GM19193 (cell line): ENCODE results near the gene STARD3.

Experiments
- POLR2A ChIP-seq: IDR thresholded peaks from 4 replicates; pipeline ENCODE4 v1.6.1; 2011; ENCODE audit not compliant: insufficient read depth, insufficient read length; ENCODE audit errors: extremely low read depth

Gene STARD3

GRCh38 chr17:39636927-39637736 lies at the start of gene STARD3:
STARD3 (plus strand) TSS chr17:39637144; CDS start chr17:39653532, 16,388 bp downstream.
- peak; percentile 76 for TF ChIP-seq POLR2A

DNA sequence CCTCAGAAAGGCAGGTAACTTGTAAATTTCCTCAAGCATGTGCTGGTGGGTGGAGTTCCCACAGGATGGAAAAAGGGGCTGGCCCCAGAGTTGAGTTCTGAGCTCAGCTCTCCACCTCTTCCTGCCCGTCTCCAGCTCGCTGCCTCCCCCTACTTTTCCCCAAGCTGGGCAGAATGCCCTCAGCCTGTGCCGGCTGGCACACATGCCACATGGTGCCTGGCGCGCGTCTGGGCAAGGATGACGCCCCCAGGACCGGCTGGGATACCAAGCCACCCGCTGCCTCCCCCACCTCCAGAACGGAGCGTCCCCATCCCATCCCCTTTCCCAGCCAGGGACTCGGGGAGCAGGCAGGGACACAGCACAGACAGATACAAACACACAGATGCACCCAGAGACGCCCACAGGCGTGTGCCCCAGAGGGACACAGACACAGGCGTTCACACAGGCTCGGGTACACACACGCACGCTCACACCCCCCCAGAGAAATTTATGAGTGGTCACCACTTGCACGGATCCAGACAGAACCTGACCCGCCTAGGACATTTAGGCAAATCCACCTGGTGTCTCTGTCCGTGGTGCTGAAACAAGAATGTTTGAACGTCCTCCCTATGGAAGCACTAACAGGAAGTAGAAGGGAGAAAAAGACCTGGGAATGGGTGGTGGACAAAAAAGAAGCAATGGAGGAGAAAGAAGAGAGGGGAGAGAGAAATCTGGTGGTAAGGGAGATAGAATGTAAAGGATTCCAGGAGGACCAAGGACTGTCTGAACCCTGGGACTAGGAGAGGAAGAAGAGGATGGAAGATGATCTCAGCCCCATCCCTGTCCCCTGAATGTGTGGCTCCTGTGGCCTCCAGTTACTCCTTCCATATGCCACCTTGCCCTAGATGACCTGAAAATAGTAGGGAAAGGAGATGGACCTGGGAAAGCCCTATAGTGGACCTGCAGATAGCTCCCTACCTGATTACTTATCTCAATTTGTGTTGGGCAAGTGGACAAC lies 44.7 kb upstream of the STARD3 start:
- no peak for TF ChIP-seq POLR2A

DNA sequence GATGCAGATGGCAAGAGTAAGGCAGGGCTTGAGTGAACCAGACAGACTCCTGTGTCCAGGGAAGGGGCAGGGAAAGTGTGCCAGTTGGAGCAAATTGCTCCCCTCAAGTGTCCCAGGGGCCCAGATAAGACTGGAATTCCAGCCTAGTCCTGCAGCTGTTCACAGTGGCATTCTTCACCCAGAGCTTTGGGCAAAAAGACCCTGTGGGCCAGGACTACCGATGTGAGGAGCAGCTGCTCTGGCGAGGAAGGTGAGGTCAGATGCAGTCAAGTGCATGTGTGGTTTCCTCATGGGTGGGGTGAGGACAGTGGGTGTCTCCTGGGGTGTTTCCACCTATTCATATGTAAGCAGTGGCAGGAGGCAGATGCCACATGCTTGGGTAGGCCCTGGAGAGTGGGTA lies 43.6 kb upstream of the STARD3 start:
- TF ChIP-seq POLR2A = no peak

- TF ChIP-seq POLR2A = no peak
These were observed 41.6 kb upstream of the STARD3 start for GRCh38 chr17:39595294-39595693.

DNA sequence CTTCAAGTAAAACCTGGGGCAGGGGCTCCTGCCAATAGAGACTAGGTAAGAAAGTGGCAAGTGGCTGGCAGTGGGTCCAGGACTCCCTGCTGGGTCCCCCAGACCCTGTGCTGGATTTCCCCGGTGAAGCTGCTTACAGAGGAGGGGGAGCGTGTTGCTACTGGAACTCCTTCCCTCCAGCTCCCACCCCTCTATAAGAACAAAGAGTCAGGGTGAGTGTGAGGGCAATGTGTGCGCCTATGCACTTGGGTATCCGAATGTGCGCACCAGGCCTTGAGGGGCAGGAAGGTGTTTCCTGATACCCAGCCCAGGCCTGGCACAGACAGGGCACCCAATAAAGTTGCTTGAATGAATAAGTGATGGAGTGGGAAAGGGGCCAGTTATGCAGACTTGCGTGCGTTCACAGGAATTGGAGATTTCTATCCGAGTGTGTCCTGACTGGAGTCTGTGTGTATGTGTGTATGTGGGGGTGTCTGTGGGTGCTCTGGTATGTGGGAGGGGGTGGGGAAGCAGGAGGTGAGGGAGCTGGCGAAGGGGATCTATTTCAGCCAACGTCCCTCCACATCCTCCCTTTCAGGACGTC lies 40.9 kb upstream of the STARD3 start:
- no peak for TF ChIP-seq POLR2A

DNA sequence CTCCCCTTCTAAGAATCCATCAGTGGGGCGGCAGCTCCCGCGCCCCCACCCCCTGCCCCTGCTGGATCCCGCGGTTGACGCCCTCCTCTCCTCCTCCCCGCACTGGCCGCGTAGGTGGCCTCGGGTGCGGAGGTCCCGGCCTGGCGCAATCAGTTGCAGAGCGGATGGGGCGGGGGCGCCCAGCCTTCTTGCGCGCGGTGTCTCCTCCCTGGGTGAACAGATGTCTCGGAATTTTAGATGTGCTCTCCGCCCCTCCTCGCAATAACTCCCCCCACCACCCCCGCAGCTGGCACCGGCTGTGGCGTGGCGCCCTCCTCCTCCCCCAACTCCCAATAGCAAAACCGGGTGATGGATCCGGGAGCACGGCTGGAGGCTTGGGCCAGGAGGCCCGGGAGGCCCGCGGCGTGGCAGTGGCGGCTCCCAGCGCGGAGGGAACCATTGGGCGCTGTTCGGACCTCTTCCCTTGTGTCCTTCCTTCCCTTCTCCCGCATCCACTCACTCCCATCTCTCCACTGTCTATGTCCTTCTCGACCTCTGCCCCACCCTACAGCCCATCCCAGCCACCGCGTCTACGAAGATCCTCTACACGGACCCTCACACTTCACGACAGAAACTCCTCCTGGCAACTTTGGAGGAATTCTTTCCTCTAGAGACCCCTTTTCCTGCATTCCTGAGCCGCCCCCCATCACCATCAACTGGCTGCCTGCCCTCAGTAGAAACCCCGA lies 40.2 kb upstream of the STARD3 start:
- TF ChIP-seq POLR2A = no peak

DNA sequence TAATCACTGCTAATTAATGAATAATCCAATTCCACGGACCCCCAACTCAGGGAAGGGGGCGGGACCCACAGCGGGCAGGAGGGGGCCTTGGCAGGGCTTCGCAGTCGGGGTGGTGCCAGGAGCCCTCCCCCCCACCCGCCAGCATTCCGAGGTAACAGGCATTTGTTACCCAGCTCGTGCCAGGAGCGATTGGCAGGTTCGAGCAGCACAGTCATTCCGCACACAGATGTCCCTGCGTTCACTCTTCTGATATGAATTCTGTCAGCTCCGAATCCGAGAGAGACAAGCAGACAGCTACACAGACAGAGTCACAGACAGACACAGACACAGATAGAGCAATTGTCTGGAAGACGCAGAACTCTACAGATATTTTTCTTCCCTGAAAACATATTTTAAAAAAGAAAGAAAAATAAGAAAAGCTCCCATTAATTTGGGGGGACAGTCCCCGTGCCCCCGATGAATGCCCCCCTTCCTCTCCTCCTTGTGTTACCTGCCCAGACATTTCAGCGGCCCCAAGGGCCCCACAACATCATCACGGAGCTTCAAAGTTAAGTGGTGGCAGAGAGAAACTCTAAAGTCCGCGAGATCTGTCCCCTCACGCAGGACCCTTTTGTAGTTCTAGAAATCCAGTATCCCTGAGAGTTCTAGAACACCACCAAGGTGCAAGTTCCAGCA lies 39.4 kb upstream of the STARD3 start:
- TF ChIP-seq POLR2A = no peak

DNA sequence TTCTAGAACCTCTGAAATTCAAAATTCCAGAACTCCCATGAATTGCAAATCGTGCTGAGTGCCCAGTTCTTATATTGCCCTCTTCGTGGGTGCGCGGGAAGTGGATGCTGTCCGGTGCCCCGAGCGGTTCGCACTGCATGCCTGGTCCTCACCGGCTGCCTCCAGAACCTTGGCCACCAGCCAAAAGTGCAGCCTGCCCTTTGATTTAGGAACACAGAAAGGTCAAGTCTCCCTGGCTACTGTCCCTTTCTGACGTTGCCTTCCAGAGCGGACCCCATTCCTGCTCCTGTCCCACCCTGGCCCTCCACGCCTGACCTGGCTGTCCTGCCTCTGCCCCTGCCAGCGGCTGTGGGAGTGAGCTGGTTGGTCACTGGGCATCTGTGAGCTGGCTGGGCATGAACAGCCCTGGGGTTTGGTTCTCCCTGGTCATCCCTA lies 38.9 kb upstream of the STARD3 start:
- no peak for TF ChIP-seq POLR2A

DNA sequence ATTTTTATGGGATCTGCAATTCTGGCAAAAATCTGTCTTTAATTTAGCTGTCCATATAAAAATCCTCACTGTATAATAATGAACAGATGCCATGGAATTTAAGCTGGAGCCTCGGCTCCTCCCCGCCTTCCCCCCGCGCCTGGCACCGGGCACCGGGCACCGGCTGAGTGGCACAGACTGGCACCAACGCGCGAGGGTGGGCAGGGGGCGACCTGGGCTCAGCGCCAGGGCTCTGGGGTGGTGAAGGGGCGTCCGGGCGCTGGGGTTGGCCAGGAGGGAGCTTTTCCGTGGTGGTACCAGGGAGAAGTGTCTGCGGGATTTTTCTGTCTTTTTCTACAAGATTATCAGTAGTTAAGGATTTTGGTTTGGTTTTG lies 38.3 kb upstream of the STARD3 start:
- TF ChIP-seq POLR2A = no peak

DNA sequence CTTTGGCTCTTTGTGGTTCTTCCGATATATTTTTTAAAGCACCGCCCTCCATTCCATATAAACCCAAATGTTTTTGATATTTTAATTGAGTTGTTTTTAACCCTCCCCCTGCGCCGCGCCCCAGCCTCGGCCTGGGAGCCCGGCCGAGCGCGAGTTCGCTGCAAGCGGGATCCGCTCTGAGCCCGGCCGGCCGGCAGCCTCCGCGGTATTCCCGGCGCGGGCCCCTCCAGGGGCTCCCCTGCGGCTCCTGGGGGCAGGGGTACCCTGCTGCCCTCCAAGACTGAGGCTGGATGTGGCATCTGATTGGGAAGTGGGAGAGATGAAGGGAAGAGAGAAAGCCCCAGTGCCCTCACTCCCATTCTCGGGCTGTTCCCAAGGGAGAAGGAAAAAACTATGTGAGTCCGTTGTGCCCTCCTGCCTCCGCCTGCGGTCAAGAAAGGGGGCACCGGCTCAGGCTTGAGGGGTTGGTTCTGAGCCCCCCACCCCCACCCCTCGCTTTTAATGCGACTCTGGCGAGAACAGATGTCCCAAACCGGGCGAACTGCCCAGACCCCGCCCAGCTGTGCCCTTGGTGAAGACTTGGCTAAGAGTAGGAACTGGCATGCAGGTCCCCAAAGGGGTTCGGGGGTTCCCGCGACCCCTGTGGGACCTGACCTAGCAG lies 37.8 kb upstream of the STARD3 start:
- TF ChIP-seq POLR2A = no peak

DNA sequence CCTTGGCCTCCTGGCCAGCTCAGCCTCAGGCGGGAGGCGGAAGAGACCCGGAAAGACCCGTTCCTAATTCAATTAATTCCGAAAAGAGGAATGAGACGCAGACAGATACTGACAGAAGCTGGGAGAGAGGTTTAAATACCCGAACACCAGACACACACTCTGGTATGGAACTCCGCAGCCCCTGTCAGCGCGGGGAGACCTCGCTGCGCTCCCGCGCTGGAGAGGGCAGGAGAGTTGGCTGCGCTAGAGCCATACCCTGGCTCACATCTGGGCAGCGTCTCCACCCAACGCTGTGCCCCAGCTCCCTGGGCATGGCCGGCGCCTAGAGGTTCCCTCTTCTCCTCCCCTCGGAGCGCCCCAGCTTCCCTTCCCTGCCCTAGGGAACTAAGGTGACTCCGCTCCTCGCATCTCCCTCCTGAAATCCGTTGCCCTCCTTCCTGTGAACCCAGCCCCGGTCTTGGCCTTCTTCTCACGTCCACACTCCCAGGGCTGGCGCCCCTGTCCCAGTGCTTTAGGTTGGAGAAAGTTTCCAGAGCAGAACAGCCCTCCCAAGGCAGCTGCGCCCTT lies 37.2 kb upstream of the STARD3 start:
- TF ChIP-seq POLR2A = no peak

DNA sequence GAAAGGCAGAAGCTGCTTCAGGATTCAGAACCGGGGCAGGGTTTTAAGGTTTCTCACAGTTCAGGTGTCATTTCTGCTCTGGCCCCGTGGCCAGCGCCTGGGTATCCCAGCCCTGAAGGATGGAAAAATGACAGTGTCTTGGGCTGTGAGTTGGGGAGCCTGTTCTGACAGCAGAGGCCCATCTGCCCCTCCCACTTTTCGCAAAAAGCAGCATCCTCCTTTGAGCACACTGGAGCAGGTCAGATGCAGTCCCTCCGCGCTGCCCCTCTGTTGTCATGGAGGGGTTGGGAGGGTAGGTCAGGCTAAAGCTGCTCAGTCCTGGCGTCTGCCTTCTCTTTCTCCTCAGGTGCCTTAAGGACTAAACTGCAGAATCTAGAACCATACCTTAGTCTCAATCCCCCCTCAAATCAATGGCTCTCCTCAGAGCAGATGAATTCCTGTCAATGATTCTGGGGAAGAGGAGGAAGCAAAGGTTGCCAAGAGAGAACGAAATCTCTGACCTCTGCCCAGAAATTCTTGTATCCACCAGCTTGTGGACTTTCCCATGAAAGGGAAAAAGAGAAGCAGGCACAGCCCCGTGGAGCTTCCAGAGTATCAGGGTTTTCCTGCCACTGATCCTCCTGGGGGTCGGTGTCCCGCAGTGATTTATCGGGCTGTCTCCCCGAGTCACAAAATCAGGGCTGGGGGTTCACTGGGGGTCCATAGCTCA lies 36.5 kb upstream of the STARD3 start:
- no peak for TF ChIP-seq POLR2A
